Ishikawa (cell line): ENCODE results near the gene ATP6V1F.

Source experiments
- CEBPB ChIP-seq: IDR thresholded peaks from 2 replicates; pipeline ENCODE4 v1.6.1; 2012
- EGR1 ChIP-seq: IDR thresholded peaks from 2 replicates; pipeline ENCODE4 v1.6.1; 2012
- EP300 ChIP-seq: IDR thresholded peaks from 2 replicates; pipeline ENCODE4 v1.6.1; 2012; ENCODE audit warnings: borderline replicate concordance
- FOXM1 ChIP-seq: IDR thresholded peaks from 2 replicates; pipeline ENCODE4 v1.6.1; 2012; ENCODE audit warnings: low read depth, borderline replicate concordance
- MAX ChIP-seq: IDR thresholded peaks from 2 replicates; pipeline ENCODE4 v1.6.1; 2012
- RAD21 ChIP-seq: IDR thresholded peaks from 2 replicates; pipeline ENCODE4 v1.6.1; 2012; ENCODE audit warnings: low read depth
- REST ChIP-seq: IDR thresholded peaks from 2 replicates; pipeline ENCODE4 v1.6.1; 2012; ENCODE audit warnings: low read depth, mild to moderate bottlenecking
- TAF1 ChIP-seq: IDR thresholded peaks from 2 replicates; pipeline ENCODE4 v1.6.1; 2012; ENCODE audit warnings: low read depth, mild to moderate bottlenecking
- TCF12 ChIP-seq: IDR thresholded peaks from 2 replicates; pipeline ENCODE4 v1.6.1; 2012; ENCODE audit warnings: low read depth
- TEAD4 ChIP-seq: IDR thresholded peaks from 2 replicates; pipeline ENCODE4 v1.6.1; 2012

GRCh38 chr7:128861957-128862570, 592 bp upstream of the ATP6V1F start:
- TF ChIP-seq MAX, result no peak
- TF ChIP-seq RAD21, result no peak
- TF ChIP-seq TCF12, result no peak
- TF ChIP-seq EGR1, result no peak
- TF ChIP-seq TEAD4, result no peak
- TF ChIP-seq EP300, result no peak
- TF ChIP-seq CEBPB, result no peak
- TF ChIP-seq REST, result no peak
- TF ChIP-seq TAF1, result no peak
- TF ChIP-seq FOXM1, result no peak
